HepG2 (cell line): ENCODE data around the gene ADAP2. TPM values are rescaled to one million over a fixed set of nuclear protein-coding genes. Genes with fewer than 3 reads are reported as not detected.
A peak's percentile ranks its signal among the peaks of the same experiment; 100 is the strongest.

Source experiments
- ATAC-seq: fragments of 200-7000 bp; cut with Tn5 transposase; 3 replicates; pipeline ENCODE4 v1.9.1; 2020; ENCODE audit warnings: mild to moderate bottlenecking, moderate library complexity
- BruUV-seq: library from RNA; stranded (reverse); fragments of 400-500 nt; replicated peaks from 2 replicates; lab custom pipeline; 2021; lab: Mats Ljungman, UMichigan
- CTCF ChIA-PET: fragments of 300-600 bp; formaldehyde crosslinking; extraction: SDS; loops from one replicate; lab custom pipeline; 2021; ENCODE audit warnings: low total read pairs, inconsistent platforms, low intra/inter-chr PET ratio; lab: Yijun Ruan, JAX
- POLR2A ChIA-PET: fragments of 350-600 bp; sonication (Branson Sonifier 250); formaldehyde crosslinking; loops from one replicate; lab custom pipeline; 2020; ENCODE audit warnings: antibody characterized with exemption, inconsistent platforms; lab: Yijun Ruan, JAX
- DNase-seq: peaks from one replicate; pipeline ENCODE4 v3.0.0-alpha.2; 2015; ENCODE audit warnings: low spot score
- FAIRE-seq: peaks from 3 replicates; lab custom pipeline; 2011; peaks lifted over from hg19 to GRCh38; lab: Jason Lieb, UNC
- H2AFZ ChIP-seq: one replicate; pipeline ENCODE4 v1.6.1; 2011; ENCODE audit warnings: low read length, inconsistent platforms
- H3K27ac ChIP-seq: fragments of 300-600 bp; 3 replicates; pipeline ENCODE4 v1.8.0; 2011; ENCODE audit warnings: mixed run types, mild to moderate bottlenecking, mixed read lengths, low read length, inconsistent platforms; ENCODE audit not compliant: insufficient read depth; ENCODE audit errors: extremely low read length
- H3K27me3 ChIP-seq, 2 experiments: fragments of 200-600 bp in 1 of 2; 2 replicates in 1 of 2; 3 replicates in 1 of 2; pipeline versions ENCODE4 v1.6.0 to v1.8.0; 2011; ENCODE audit warnings: low read length in 2 of 2, mild to moderate bottlenecking in 2 of 2, moderate library complexity in 2 of 2, inconsistent platforms in 1 of 2; ENCODE audit not compliant: insufficient read depth in 2 of 2, control insufficient read depth in 1 of 2
- H3K36me3 ChIP-seq, 2 experiments: fragments of 200-600 bp in 1 of 2; replicated peaks in 1 of 2; 2 replicates in 1 of 2; 3 replicates in 1 of 2; pipeline versions ENCODE4 v1.5.1 to v1.8.0; 2011; ENCODE audit warnings: low read length in 2 of 2, inconsistent platforms in 1 of 2; ENCODE audit not compliant: insufficient read depth in 2 of 2, control insufficient read depth in 1 of 2
- H3K4me1 ChIP-seq: 2 replicates; pipeline ENCODE4 v1.5.1; 2012; ENCODE audit warnings: low read length, inconsistent platforms; ENCODE audit not compliant: insufficient read depth
- H3K4me2 ChIP-seq: 2 replicates; pipeline ENCODE4 v1.6.0; 2011; ENCODE audit warnings: low read depth, low read length, inconsistent platforms
- H3K4me3 ChIP-seq, 3 experiments: fragments of 200-600 bp in 1 of 3; sonication (generic), shearing (Covaris generic) in 1 of 3; replicated peaks in 1 of 3; 2 replicates each; pipeline ENCODE4 v1.5.1; 2011 to 2016; ENCODE audit warnings: low read length in 3 of 3, inconsistent platforms in 2 of 3, low read depth in 2 of 3, mild to moderate bottlenecking in 2 of 3, control low read depth in 1 of 3, mixed read lengths in 1 of 3; ENCODE audit not compliant: insufficient read depth in 1 of 3
- H3K79me2 ChIP-seq: one replicate; pipeline ENCODE4 v1.6.1; 2011; ENCODE audit warnings: low read length, inconsistent platforms; ENCODE audit not compliant: insufficient read depth
- H3K9ac ChIP-seq: 2 replicates; pipeline ENCODE4 v1.6.0; 2011; ENCODE audit warnings: mild to moderate bottlenecking, low read depth, low read length, inconsistent platforms; ENCODE audit not compliant: insufficient read depth
- H3K9me3 ChIP-seq: 2 replicates; pipeline ENCODE4 v1.5.1; 2012; ENCODE audit warnings: mild to moderate bottlenecking, low read length
- H4K20me1 ChIP-seq: 2 replicates; pipeline ENCODE4 v1.6.0; 2011; ENCODE audit warnings: inconsistent platforms, mild to moderate bottlenecking, low read length, moderate library complexity; ENCODE audit not compliant: insufficient read depth
- CREB1 ChIP-seq, 2 experiments: fragments of 450-650 bp in 1 of 2; IDR thresholded peaks; 2 replicates each; pipeline ENCODE4 v1.6.1; 2016 to 2017; ENCODE audit warnings: control low read depth in 1 of 2, mild to moderate bottlenecking in 1 of 2, missing compliant biosample characterization in 1 of 2, missing genetic modification characterization in 1 of 2
- MAFF ChIP-seq: IDR thresholded peaks from 2 replicates; pipeline ENCODE4 v1.6.1; 2011; ENCODE audit warnings: low read depth, low read length, improper control_type of control experiment
- MED13 ChIP-seq: sonication (generic); formaldehyde crosslinking; IDR thresholded peaks from 2 replicates; pipeline ENCODE4 v1.5.0; 2020; ENCODE audit warnings: missing genetic modification reagents
- MYC ChIP-seq: sonication (generic); formaldehyde crosslinking; IDR thresholded peaks from 2 replicates; pipeline ENCODE4 v1.9.0; 2021; ENCODE audit warnings: missing genetic modification reagents, borderline replicate concordance
- SALL1 ChIP-seq: sonication (generic); formaldehyde crosslinking; IDR thresholded peaks from 2 replicates; pipeline ENCODE4 v1.8.0; 2022; ENCODE audit warnings: mild to moderate bottlenecking, missing genetic modification reagents
- YEATS2 ChIP-seq: sonication (generic); formaldehyde crosslinking; IDR thresholded peaks from 2 replicates; pipeline ENCODE4 v1.4.0; 2020; ENCODE audit warnings: missing genetic modification reagents, borderline replicate concordance
- ZNF510 ChIP-seq: sonication (generic); formaldehyde crosslinking; IDR thresholded peaks from 2 replicates; pipeline ENCODE4 v1.4.0; 2020; ENCODE audit warnings: low read depth, mild to moderate bottlenecking, missing genetic modification reagents
- ZNF816 ChIP-seq: sonication (generic); formaldehyde crosslinking; IDR thresholded peaks from 2 replicates; pipeline ENCODE4 v1.8.0; 2022; ENCODE audit warnings: missing genetic modification reagents, mild to moderate bottlenecking, borderline replicate concordance
- ZNF879 ChIP-seq: sonication (generic); formaldehyde crosslinking; IDR thresholded peaks from 2 replicates; pipeline ENCODE4 v1.8.1; 2023; ENCODE audit warnings: missing genetic modification reagents
- WGBS: methylation state at CpG from one replicate; pipeline ENCODE4 v1.1.6; 2017; ENCODE audit warnings: low lambda C conversion rate; 5-methylcytosine and 5-hydroxymethylcytosine counted together
- in situ Hi-C: cut with HindIII; loops from 2 replicates; pipeline ENCODE4 v1.10.0; 2017; ENCODE audit warnings: low pct_unique_long_range_greater_than_20kb; ENCODE audit not compliant: extremely low pct_ligation_motif_present
- intact Hi-C: fragments of 100-400 bp; cut with micrococcal nuclease; formaldehyde crosslinking; loops from one replicate; pipeline ENCODE4 v1.10.0; 2022; ENCODE audit not compliant: unreplicated experiment
- polyA plus RNA-seq, 8 experiments: library from polyadenylated mRNA; depleted of rRNA in 3 of 8; stranded (reverse) in 7 of 8; unstranded in 1 of 8; fragments of >200 nt; fragmentation: Illumina TruSeq in 4 of 8; extraction: Trizol in 4 of 8; gene quantifications; 2 replicates each; pipeline versions ENCODE4 v1.2.1 to v1.2.3, GENCODE V29; 2011 to 2016; ENCODE audit warnings: low read depth in 4 of 8, missing spikeins in 1 of 8, mixed read lengths in 1 of 8; ENCODE audit not compliant: insufficient read depth in 1 of 8
- total RNA-seq, 5 experiments: library from RNA; depleted of rRNA; stranded (reverse); fragments of >200 nt; fragmentation: Illumina TruSeq; extraction: Trizol; gene quantifications; 2 replicates each; pipeline ENCODE4 v1.2.3, GENCODE V29; 2016; ENCODE audit warnings: low read depth in 1 of 5
- TF ChIP-seq, protein P1 (sequence below): sonication (generic); formaldehyde crosslinking; IDR thresholded peaks from 2 replicates; pipeline ENCODE4 v1.4.0; 2020; ENCODE audit warnings: mild to moderate bottlenecking, missing genetic modification reagents, borderline replicate concordance
- TF ChIP-seq, protein P2 (sequence below): sonication (generic); formaldehyde crosslinking; IDR thresholded peaks from 2 replicates; pipeline ENCODE4 v1.5.1; 2020; ENCODE audit warnings: missing genetic modification reagents, mild to moderate bottlenecking, borderline replicate concordance

The ADAP2 gene
- total and polyA plus RNA-seq, 2 of the 13 experiments (the other 11 are each of a cell fraction or from before 2014, with no cell fraction given): 0.51 to 0.70 TPM

DNA sequence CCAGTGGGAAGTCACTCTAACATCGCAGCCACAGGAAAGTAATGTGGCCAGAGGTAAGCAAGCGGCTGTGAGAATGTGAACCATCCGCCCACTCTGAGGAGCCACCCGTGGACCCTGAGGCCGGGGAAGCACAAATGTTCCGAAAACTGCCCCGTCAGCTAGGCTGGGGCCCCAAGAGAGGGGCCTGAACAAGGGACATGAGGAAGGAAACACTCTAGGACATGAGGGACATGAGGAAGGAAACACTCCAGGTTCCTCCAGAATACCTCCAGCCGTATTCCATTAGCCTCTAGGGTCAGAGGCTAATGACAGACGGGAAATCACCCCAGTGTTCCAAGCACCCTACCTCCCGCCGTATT, 16.0 kb upstream of the ADAP2 start:
- peaks cover 16% of the 10 kb centered on the region for H3K4me1 ChIP-seq
- ChIA-PET POLR2A (no interaction called here), CTCF (no interaction called here)
- peak overlapping the region; percentile 90 for H3K9ac ChIP-seq
- no peaks in the 10 kb centered on the region; a peak in 1 of 5 replicates for H3K27me3 ChIP-seq
- H3K36me3 ChIP-seq: peaks cover 1 to 7% of the 10 kb centered on the region in 2 experiments; a peak in 1 of 5 replicates
- no peaks in the 10 kb centered on the region for H3K9me3 ChIP-seq
- FAIRE-seq (no peak), ATAC-seq (peak; percentile 68), DNase-seq (no peak)
- peak overlapping the region; percentile 85 for H2AFZ ChIP-seq
- H3K4me2 ChIP-seq: peak overlapping the region; percentile 64
- H3K27ac ChIP-seq: peak overlapping the region; percentile 84
- H3K4me3 ChIP-seq: peak overlapping the region; percentile 77 to 95 (median 95)
- intact Hi-C loops (no loop called here), in situ Hi-C loops (no loop called here)
- 0% methylated on average over 5 of the region's 11 CpGs for WGBS
- no peaks in the 10 kb centered on the region; the same call in 1 of the 2 replicates for H4K20me1 ChIP-seq
- peaks cover 7% of the 10 kb centered on the region for H3K79me2 ChIP-seq
- TSS peak; percentile 74 for BruUV-seq
- TF ChIP-seq MED13 (no peak), SALL1 (CRISPR knock-in tag) (no peak), MAFF (0 out of 2 replicates have a peak, but pooled peaks have one; percentile 24), ZNF510 (no peak), ZNF879 (CRISPR knock-in tag) (no peak), YEATS2 (no peak), CREB1 (IDR thresholded peaks at IDR 0.05) (no peak), CREB1 (CRISPR knock-in tag; IDR thresholded peaks at IDR 0.05) (0 out of 2 replicates have a peak, but pooled peaks have one; percentile 2), ZNF816 (no peak), MYC (no peak)
- TF ChIP-seq, protein P1, sequence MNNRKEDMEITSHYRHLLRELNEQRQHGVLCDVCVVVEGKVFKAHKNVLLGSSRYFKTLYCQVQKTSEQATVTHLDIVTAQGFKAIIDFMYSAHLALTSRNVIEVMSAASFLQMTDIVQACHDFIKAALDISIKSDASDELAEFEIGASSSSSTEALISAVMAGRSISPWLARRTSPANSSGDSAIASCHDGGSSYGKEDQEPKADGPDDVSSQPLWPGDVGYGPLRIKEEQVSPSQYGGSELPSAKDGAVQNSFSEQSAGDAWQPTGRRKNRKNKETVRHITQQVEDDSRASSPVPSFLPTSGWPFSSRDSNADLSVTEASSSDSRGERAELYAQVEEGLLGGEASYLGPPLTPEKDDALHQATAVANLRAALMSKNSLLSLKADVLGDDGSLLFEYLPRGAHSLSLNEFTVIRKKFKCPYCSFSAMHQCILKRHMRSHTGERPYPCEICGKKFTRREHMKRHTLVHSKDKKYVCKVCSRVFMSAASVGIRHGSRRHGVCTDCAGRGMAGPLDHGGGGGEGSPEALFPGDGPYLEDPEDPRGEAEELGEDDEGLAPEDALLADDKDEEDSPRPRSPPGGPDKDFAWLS (CRISPR knock-in tag): no peak; the same call in 1 of the 2 replicates
- TF ChIP-seq, protein P2, sequence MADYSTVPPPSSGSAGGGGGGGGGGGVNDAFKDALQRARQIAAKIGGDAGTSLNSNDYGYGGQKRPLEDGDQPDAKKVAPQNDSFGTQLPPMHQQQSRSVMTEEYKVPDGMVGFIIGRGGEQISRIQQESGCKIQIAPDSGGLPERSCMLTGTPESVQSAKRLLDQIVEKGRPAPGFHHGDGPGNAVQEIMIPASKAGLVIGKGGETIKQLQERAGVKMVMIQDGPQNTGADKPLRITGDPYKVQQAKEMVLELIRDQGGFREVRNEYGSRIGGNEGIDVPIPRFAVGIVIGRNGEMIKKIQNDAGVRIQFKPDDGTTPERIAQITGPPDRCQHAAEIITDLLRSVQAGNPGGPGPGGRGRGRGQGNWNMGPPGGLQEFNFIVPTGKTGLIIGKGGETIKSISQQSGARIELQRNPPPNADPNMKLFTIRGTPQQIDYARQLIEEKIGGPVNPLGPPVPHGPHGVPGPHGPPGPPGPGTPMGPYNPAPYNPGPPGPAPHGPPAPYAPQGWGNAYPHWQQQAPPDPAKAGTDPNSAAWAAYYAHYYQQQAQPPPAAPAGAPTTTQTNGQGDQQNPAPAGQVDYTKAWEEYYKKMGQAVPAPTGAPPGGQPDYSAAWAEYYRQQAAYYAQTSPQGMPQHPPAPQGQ (CRISPR knock-in tag): no peak
